Stimulated activated memory B cell treated with anti-CD40 and anti-IgM and Interleukin-4, amounts not matched to agents 10 μg/mL and 1 μg/mL and 100 μg/mL, for 72 hours (primary cell): ENCODE measurements around the gene RAB5IF.

ENCODE experiments used
- ATAC-seq: fragments of 150-1000 bp; cut with Tn5 transposase; 2 replicates; pipeline ENCODE4 v1.10.0; 2021
- H3K27ac Mint-ChIP-seq: one replicate; pipeline ENCODE4 v1.8.0; 2022; ENCODE audit warnings: mild to moderate bottlenecking, mixed read lengths
- H3K27me3 Mint-ChIP-seq: one replicate; pipeline ENCODE4 v1.8.0; 2022; ENCODE audit warnings: mixed read lengths
- H3K36me3 Mint-ChIP-seq: one replicate; pipeline ENCODE4 v1.8.0; 2022; ENCODE audit warnings: mixed read lengths
- H3K4me1 Mint-ChIP-seq: one replicate; pipeline ENCODE4 v1.8.0; 2022; ENCODE audit warnings: mixed read lengths
- H3K4me3 Mint-ChIP-seq: one replicate; pipeline ENCODE4 v1.8.0; 2022; ENCODE audit warnings: mild to moderate bottlenecking, moderate library complexity, mixed read lengths
- H3K9me3 Mint-ChIP-seq: one replicate; pipeline ENCODE4 v1.8.0; 2022; ENCODE audit warnings: mixed read lengths

The RAB5IF gene

GRCh38 chr20:36578356-36579041 is 27.1 kb upstream of the RAB5IF start:
- Mint-ChIP-seq H3K4me3 (no peak overlapping the region), H3K27ac (no peak overlapping the region), H3K4me1 (peaks cover 23% of the 10 kb centered on the region), H3K9me3 (no peaks in the 10 kb centered on the region), H3K27me3 (no peaks in the 10 kb centered on the region), H3K36me3 (peaks cover 18% of the 10 kb centered on the region)
- no peak for ATAC-seq

- peak overlapping the region; percentile 14 for H3K27ac Mint-ChIP-seq
- no peak for ATAC-seq
- no peak overlapping the region for H3K4me3 Mint-ChIP-seq
- H3K36me3 Mint-ChIP-seq = peaks cover 23% of the 10 kb centered on the region
- H3K27me3 Mint-ChIP-seq = no peaks in the 10 kb centered on the region
- no peaks in the 10 kb centered on the region for H3K9me3 Mint-ChIP-seq
- H3K4me1 Mint-ChIP-seq = peaks cover 16% of the 10 kb centered on the region
Measured at GRCh38 chr20:36579996-36580545, 25.5 kb upstream of the RAB5IF start.

- Mint-ChIP-seq H3K27me3 (no peaks in the 10 kb centered on the region), H3K27ac (peak overlapping the region; percentile 37), H3K36me3 (peaks cover 26% of the 10 kb centered on the region), H3K9me3 (no peaks in the 10 kb centered on the region), H3K4me1 (peaks cover 7% of the 10 kb centered on the region), H3K4me3 (no peak overlapping the region)
- no peak for ATAC-seq
Measured at GRCh38 chr20:36582322-36582721, 23.3 kb upstream of the RAB5IF start.

GRCh38 chr20:36582821-36583220 is 22.8 kb upstream of the RAB5IF start:
- peaks cover 30% of the 10 kb centered on the region for H3K36me3 Mint-ChIP-seq
- no peak for ATAC-seq
- H3K27me3 Mint-ChIP-seq = no peaks in the 10 kb centered on the region
- peak overlapping the region; percentile 37 for H3K27ac Mint-ChIP-seq
- H3K4me1 Mint-ChIP-seq = peaks cover 12% of the 10 kb centered on the region
- no peak overlapping the region for H3K4me3 Mint-ChIP-seq
- H3K9me3 Mint-ChIP-seq = no peaks in the 10 kb centered on the region

- Mint-ChIP-seq H3K27me3 (no peaks in the 10 kb centered on the region), H3K4me3 (no peak overlapping the region), H3K4me1 (peaks cover 12% of the 10 kb centered on the region), H3K36me3 (peaks cover 30% of the 10 kb centered on the region), H3K9me3 (no peaks in the 10 kb centered on the region), H3K27ac (peak overlapping the region; percentile 58)
- no peak for ATAC-seq
Measured at GRCh38 chr20:36584018-36584481, 21.5 kb upstream of the RAB5IF start.

- Mint-ChIP-seq H3K4me3 (no peak overlapping the region), H3K4me1 (peaks cover 12% of the 10 kb centered on the region)
Measured at GRCh38 chr20:36585410-36586125, 20.0 kb upstream of the RAB5IF start.

GRCh38 chr20:36587388-36588070 is 18.1 kb upstream of the RAB5IF start:
- Mint-ChIP-seq H3K9me3 (no peaks in the 10 kb centered on the region), H3K27me3 (no peaks in the 10 kb centered on the region), H3K4me1 (peaks cover 31% of the 10 kb centered on the region), H3K4me3 (no peak overlapping the region), H3K36me3 (peaks cover 43% of the 10 kb centered on the region), H3K27ac (peak overlapping the region; percentile 30)
- ATAC-seq = no peak

More at GRCh38 chr20:36585410-36586125, 20.0 kb upstream of the RAB5IF start:
- no peaks in the 10 kb centered on the region for H3K9me3 Mint-ChIP-seq
- H3K27ac Mint-ChIP-seq = peak overlapping the region; percentile 57
- ATAC-seq = no peak
- no peaks in the 10 kb centered on the region for H3K27me3 Mint-ChIP-seq
- peaks cover 27% of the 10 kb centered on the region for H3K36me3 Mint-ChIP-seq

GRCh38 chr20:36591281-36591680 is 14.3 kb upstream of the RAB5IF start:
- Mint-ChIP-seq H3K36me3 (peaks cover 41% of the 10 kb centered on the region), H3K9me3 (no peaks in the 10 kb centered on the region), H3K4me1 (peaks cover 66% of the 10 kb centered on the region), H3K27ac (peak overlapping the region; percentile 98), H3K4me3 (no peak overlapping the region), H3K27me3 (no peaks in the 10 kb centered on the region)
- no peak for ATAC-seq

GRCh38 chr20:36591854-36592641 is 13.5 kb upstream of the RAB5IF start:
- H3K9me3 Mint-ChIP-seq = no peaks in the 10 kb centered on the region
- peaks cover 62% of the 10 kb centered on the region for H3K4me1 Mint-ChIP-seq
- no peak for ATAC-seq
- H3K36me3 Mint-ChIP-seq = peaks cover 40% of the 10 kb centered on the region
- no peaks in the 10 kb centered on the region for H3K27me3 Mint-ChIP-seq
- H3K4me3 Mint-ChIP-seq = no peak overlapping the region
- H3K27ac Mint-ChIP-seq = peak overlapping the region; percentile 98

GRCh38 chr20:36593347-36593929 is 12.1 kb upstream of the RAB5IF start:
- H3K9me3 Mint-ChIP-seq = no peaks in the 10 kb centered on the region
- no peak for ATAC-seq
- H3K36me3 Mint-ChIP-seq = peaks cover 34% of the 10 kb centered on the region
- peak overlapping the region; percentile 98 for H3K27ac Mint-ChIP-seq
- peaks cover 56% of the 10 kb centered on the region for H3K4me1 Mint-ChIP-seq
- H3K27me3 Mint-ChIP-seq = no peaks in the 10 kb centered on the region
- H3K4me3 Mint-ChIP-seq = no peak overlapping the region

GRCh38 chr20:36599912-36600345 is 5.7 kb upstream of the RAB5IF start:
- H3K4me3 Mint-ChIP-seq = peak overlapping the region; percentile 26
- ATAC-seq = peak; percentile 21
- H3K27ac Mint-ChIP-seq = peak overlapping the region; percentile 75

GRCh38 chr20:36601540-36601939 is 4.0 kb upstream of the RAB5IF start:
- H3K36me3 Mint-ChIP-seq = no peaks in the 10 kb centered on the region

More at GRCh38 chr20:36599912-36600345, 5.7 kb upstream of the RAB5IF start:
- no peaks in the 10 kb centered on the region for H3K36me3 Mint-ChIP-seq
- H3K9me3 Mint-ChIP-seq = no peaks in the 10 kb centered on the region
- no peaks in the 10 kb centered on the region for H3K27me3 Mint-ChIP-seq
- peaks cover 59% of the 10 kb centered on the region for H3K4me1 Mint-ChIP-seq

GRCh38 chr20:36604952-36605398 is 604 bp upstream of the RAB5IF start:
- peaks cover 54% of the 10 kb centered on the region for H3K4me1 Mint-ChIP-seq
- no peaks in the 10 kb centered on the region for H3K9me3 Mint-ChIP-seq
- H3K36me3 Mint-ChIP-seq = peaks cover 16% of the 10 kb centered on the region
- ATAC-seq = peak; percentile 71
- peak overlapping the region; percentile 94 for H3K4me3 Mint-ChIP-seq
- no peaks in the 10 kb centered on the region for H3K27me3 Mint-ChIP-seq
- peak overlapping the region; percentile 95 for H3K27ac Mint-ChIP-seq

More at GRCh38 chr20:36601540-36601939, 4.0 kb upstream of the RAB5IF start:
- Mint-ChIP-seq H3K9me3 (no peaks in the 10 kb centered on the region), H3K4me3 (no peak overlapping the region), H3K27me3 (no peaks in the 10 kb centered on the region), H3K4me1 (peaks cover 57% of the 10 kb centered on the region), H3K27ac (peak overlapping the region; percentile 24)
- no peak for ATAC-seq
